ENCODE data around the gene FBXL5.

DNA sequence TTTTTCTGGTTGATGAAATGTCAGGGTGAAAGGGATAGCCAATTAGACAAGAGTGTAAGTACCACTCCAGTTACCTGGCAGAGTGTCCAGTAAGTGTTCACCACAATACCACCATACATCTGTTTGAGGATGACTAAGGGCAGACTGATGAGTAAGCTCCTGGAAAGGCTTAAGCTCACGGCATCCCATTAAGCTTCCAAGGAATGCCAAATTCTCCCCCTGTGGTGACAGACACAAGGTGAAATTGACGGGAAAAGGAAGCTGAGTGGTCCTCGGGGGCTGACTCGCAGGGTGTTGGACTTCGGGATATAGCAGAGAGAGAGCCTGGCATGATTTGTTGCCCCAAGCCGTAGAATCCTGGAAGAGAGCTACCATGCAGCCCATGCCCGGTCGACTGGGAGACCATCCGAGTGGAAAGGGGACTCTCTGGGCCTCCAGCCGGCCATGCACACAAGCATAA, 40.1 kb upstream of the FBXL5 start:
- TF ChIP-seq, protein P1, sequence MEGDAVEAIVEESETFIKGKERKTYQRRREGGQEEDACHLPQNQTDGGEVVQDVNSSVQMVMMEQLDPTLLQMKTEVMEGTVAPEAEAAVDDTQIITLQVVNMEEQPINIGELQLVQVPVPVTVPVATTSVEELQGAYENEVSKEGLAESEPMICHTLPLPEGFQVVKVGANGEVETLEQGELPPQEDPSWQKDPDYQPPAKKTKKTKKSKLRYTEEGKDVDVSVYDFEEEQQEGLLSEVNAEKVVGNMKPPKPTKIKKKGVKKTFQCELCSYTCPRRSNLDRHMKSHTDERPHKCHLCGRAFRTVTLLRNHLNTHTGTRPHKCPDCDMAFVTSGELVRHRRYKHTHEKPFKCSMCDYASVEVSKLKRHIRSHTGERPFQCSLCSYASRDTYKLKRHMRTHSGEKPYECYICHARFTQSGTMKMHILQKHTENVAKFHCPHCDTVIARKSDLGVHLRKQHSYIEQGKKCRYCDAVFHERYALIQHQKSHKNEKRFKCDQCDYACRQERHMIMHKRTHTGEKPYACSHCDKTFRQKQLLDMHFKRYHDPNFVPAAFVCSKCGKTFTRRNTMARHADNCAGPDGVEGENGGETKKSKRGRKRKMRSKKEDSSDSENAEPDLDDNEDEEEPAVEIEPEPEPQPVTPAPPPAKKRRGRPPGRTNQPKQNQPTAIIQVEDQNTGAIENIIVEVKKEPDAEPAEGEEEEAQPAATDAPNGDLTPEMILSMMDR (IDR thresholded peaks at IDR 0.05; ENCODE audit: low read length) = no peak
- no peak for TF ChIP-seq EZH2 (IDR thresholded peaks at IDR 0.05; ENCODE audit: borderline replicate concordance, low read length)

Measured in OCI-LY1 (cell line).